H1 (cell line): ENCODE measurements around the gene MIER2. TPM values are rescaled to one million over a fixed set of nuclear protein-coding genes. Genes with fewer than 3 reads are reported as not detected.

Experiments
- polyA plus RNA-seq, 7 experiments: library from polyadenylated mRNA; depleted of rRNA in 3 of 7; stranded (reverse) in 5 of 7; unstranded in 2 of 7; fragments of >200 nt in 5 of 7; fragments of 200-250 nt in 2 of 7; gene quantifications; 1 replicate in 5 of 7; 2 replicates in 1 of 7; 4 replicates in 1 of 7; pipeline versions ENCODE4 v1.2.1 to v1.2.3, GENCODE V29; 2011 to 2013; ENCODE audit warnings: missing spikeins in 2 of 7, mixed read lengths in 2 of 7
- total RNA-seq: library from RNA; stranded (reverse); fragmentation: NEBNext Ultra II Directional; extraction: Animal tissue kit (Norgen Biotek cat#: 25700); gene quantifications from 2 replicates; pipeline ENCODE4 v1.2.1, GENCODE V29; 2021

MIER2 gene
- total and polyA plus RNA-seq, 2 of the 8 experiments (the other 6 are each of a cell fraction or from before 2014, with no cell fraction given) = 30.3 to 48.3 TPM

Other genes starting within 250 kb of the MIER2 start
- gene OR4F17, start 237.7 kb downstream of the MIER2 start, total RNA-seq = 0.30 TPM in 1 of 2 replicates, not detected in the other
- not detected in 2 replicates for gene OR4F17, start 237.7 kb downstream of the MIER2 start, polyA plus RNA-seq (2011; rRNA removed)
- gene PLPP2, start 53.4 kb downstream of the MIER2 start, total RNA-seq = 98.6 and 101 TPM in 2 replicates
- gene PLPP2, start 53.4 kb downstream of the MIER2 start, polyA plus RNA-seq (2011; rRNA removed) = 195 and 326 TPM in 2 replicates
- 6.3 and 6.6 TPM in 2 replicates for gene C2CD4C, start 64.4 kb upstream of the MIER2 start, total RNA-seq
- 3.8 and 7.8 TPM in 2 replicates for gene C2CD4C, start 64.4 kb upstream of the MIER2 start, polyA plus RNA-seq (2011; rRNA removed)
- 3.5 and 4.4 TPM in 2 replicates for gene SHC2, start 116.2 kb upstream of the MIER2 start, total RNA-seq
- 7.3 and 11.3 TPM in 2 replicates for gene SHC2, start 116.2 kb upstream of the MIER2 start, polyA plus RNA-seq (2011; rRNA removed)
- 3.0 and 3.1 TPM in 2 replicates for gene MADCAM1, start 151.7 kb upstream of the MIER2 start, total RNA-seq
- 2.3 and 5.3 TPM in 2 replicates for gene MADCAM1, start 151.7 kb upstream of the MIER2 start, polyA plus RNA-seq (2011; rRNA removed)
- 9.1 and 10.2 TPM in 2 replicates for gene TPGS1, start 162.7 kb upstream of the MIER2 start, total RNA-seq
- gene TPGS1, start 162.7 kb upstream of the MIER2 start, polyA plus RNA-seq (2011; rRNA removed) = 10.6 and 11.8 TPM in 2 replicates
- 129 and 133 TPM in 2 replicates for gene CDC34, start 187.0 kb upstream of the MIER2 start, total RNA-seq
- gene CDC34, start 187.0 kb upstream of the MIER2 start, polyA plus RNA-seq (2011; rRNA removed) = 95.9 and 152 TPM in 2 replicates
- 0.32 and 0.59 TPM in 2 replicates for gene GZMM, start 199.3 kb upstream of the MIER2 start, total RNA-seq
- 0.09 and 0.19 TPM in 2 replicates for gene GZMM, start 199.3 kb upstream of the MIER2 start, polyA plus RNA-seq (2011; rRNA removed)
- 726 and 743 TPM in 2 replicates for gene BSG, start 227.8 kb upstream of the MIER2 start, total RNA-seq
- 1,055 and 1,381 TPM in 2 replicates for gene BSG, start 227.8 kb upstream of the MIER2 start, polyA plus RNA-seq (2011; rRNA removed)
- 3.6 and 4.0 TPM in 2 replicates for gene HCN2, start 245.1 kb upstream of the MIER2 start, total RNA-seq
- 1.0 and 1.9 TPM in 2 replicates for gene HCN2, start 245.1 kb upstream of the MIER2 start, polyA plus RNA-seq (2011; rRNA removed)